Measurements from ENCODE around the gene MYH15.

GRCh38 chr3:108416111-108416869 lies 94.1 kb downstream of the MYH15 start:
- TF ChIP-seq, protein P1, sequence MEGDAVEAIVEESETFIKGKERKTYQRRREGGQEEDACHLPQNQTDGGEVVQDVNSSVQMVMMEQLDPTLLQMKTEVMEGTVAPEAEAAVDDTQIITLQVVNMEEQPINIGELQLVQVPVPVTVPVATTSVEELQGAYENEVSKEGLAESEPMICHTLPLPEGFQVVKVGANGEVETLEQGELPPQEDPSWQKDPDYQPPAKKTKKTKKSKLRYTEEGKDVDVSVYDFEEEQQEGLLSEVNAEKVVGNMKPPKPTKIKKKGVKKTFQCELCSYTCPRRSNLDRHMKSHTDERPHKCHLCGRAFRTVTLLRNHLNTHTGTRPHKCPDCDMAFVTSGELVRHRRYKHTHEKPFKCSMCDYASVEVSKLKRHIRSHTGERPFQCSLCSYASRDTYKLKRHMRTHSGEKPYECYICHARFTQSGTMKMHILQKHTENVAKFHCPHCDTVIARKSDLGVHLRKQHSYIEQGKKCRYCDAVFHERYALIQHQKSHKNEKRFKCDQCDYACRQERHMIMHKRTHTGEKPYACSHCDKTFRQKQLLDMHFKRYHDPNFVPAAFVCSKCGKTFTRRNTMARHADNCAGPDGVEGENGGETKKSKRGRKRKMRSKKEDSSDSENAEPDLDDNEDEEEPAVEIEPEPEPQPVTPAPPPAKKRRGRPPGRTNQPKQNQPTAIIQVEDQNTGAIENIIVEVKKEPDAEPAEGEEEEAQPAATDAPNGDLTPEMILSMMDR (IDR thresholded peaks at IDR 0.05), result no peak
- TF ChIP-seq POLR2A (IDR thresholded peaks at IDR 0.05), result no peak

All from Peyer's patch (tissue), 4 donors.